NT2/D1 (cell line): ENCODE data around the gene FBXO11.
A peak's percentile ranks its signal among the peaks of the same experiment; 100 is the strongest.
"Not testable (repeated sequence)": the region's sequence is repeated elsewhere in the genome, so short reads cannot be mapped to it uniquely, and the experiment has no call there.

ENCODE experiments used
- DNase-seq: peaks from one replicate; pipeline ENCODE4 v3.0.0-alpha.2; 2011; ENCODE audit warnings: low read depth, low spot score
- H3K27me3 ChIP-seq: 2 replicates; pipeline ENCODE4 v1.6.0; 2011; ENCODE audit warnings: mild to moderate bottlenecking; ENCODE audit not compliant: insufficient read length, insufficient read depth
- H3K36me3 ChIP-seq: 2 replicates; pipeline ENCODE4 v1.6.1; 2011; ENCODE audit warnings: mild to moderate bottlenecking, low read length, mixed read lengths; ENCODE audit not compliant: insufficient read depth, insufficient read length
- H3K4me1 ChIP-seq: 2 replicates; pipeline ENCODE4 v1.5.1; 2011; ENCODE audit not compliant: insufficient read depth, insufficient read length
- H3K4me3 ChIP-seq: 2 replicates; pipeline ENCODE4 v1.5.1; 2011; ENCODE audit warnings: low read depth; ENCODE audit not compliant: insufficient read length
- H3K9ac ChIP-seq: 2 replicates; pipeline ENCODE4 v1.6.0; 2011; ENCODE audit warnings: low read depth; ENCODE audit not compliant: insufficient read length
- H3K9me3 ChIP-seq: 2 replicates; pipeline ENCODE4 v1.5.1; 2011; ENCODE audit warnings: mild to moderate bottlenecking, low read length; ENCODE audit not compliant: insufficient read depth
- SUZ12 ChIP-seq: IDR thresholded peaks from 2 replicates; pipeline ENCODE4 v1.6.1; 2011; ENCODE audit not compliant: insufficient read length, insufficient read depth; ENCODE audit errors: extremely low read depth
- YY1 ChIP-seq: IDR thresholded peaks from 2 replicates; pipeline ENCODE4 v1.6.1; 2011; ENCODE audit not compliant: insufficient read length, insufficient read depth
- ZNF274 ChIP-seq: IDR thresholded peaks from 2 replicates; pipeline ENCODE4 v1.6.1; 2011; ENCODE audit warnings: mild to moderate bottlenecking, low read depth, low read length

The FBXO11 gene

GRCh38 chr2:47905386-47906156 is 727 bp downstream of the FBXO11 start:
- Histone ChIP-seq H3K4me1 (no peaks in the 10 kb centered on the region), H3K36me3 (no peaks in the 10 kb centered on the region), H3K4me3 (peak overlapping the region; percentile 75), H3K9ac (peak overlapping the region; percentile 90), H3K9me3 (no peaks in the 10 kb centered on the region), H3K27me3 (no peaks in the 10 kb centered on the region)
- DNase-seq: no peak
- no peak for TF ChIP-seq ZNF274
- TF ChIP-seq SUZ12: no peak
- TF ChIP-seq YY1: no peak

DNA sequence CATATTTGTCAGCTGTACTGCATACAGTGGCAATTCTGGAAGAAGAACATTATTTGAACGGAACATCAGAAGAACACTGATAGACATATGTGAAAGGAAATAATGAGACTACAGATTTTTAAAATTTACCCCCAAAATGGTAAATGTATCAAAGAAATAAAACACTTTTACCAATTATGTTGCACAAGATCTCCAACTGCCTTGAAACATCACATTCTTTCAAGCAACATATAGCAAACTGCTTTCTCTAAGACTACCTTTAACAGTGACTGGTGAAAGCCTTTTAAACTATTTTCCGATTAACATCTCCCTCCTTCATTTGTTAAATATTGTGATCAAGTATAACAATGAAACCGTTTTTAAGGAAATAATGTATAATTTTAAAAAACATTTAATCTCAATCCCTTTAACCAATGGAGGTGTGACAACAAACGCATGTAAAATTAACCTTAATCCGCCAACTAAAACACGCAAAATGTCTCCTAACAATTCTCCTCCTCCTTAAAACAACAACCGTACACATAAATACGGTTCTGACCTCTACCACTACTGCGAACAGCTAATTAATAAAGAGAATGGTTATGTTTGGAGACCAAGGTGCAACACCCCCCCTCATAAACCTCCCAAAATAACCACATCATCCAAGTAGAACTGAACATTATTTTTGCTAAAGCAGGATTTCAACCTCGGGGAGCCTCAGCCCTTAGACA is 2.4 kb downstream of the FBXO11 start:
- Histone ChIP-seq H3K4me3 (peak overlapping the region; percentile 75), H3K9ac (peak overlapping the region; percentile 90), H3K27me3 (no peaks in the 10 kb centered on the region), H3K9me3 (no peaks in the 10 kb centered on the region), H3K36me3 (no peaks in the 10 kb centered on the region), H3K4me1 (no peaks in the 10 kb centered on the region)
- TF ChIP-seq YY1 (no peak), ZNF274 (no peak), SUZ12 (no peak)
- no peak for DNase-seq

DNA sequence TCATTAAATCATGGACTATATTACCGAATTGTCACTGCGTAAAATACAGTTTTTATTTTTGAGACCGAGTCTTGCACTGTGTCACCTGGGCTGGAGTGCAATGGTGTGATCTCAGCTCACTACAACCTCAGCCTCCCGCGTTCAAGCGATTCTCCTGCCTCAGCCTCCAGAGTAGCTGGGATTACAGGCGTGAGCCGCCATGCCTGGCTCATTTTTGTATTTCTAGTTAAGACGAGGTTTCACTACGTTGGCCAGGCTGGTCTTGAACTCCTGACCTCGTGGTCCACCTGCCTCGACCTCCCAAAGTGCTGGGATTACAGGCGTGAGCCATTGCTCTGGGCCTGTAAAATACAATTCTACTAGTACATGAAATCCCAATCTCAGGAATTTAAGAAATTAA is 4.4 kb downstream of the FBXO11 start:
- DNase-seq, H3K9ac ChIP-seq, H3K4me3 ChIP-seq, H3K36me3 ChIP-seq, H3K9me3 ChIP-seq, H3K27me3 ChIP-seq, H3K4me1 ChIP-seq: not testable (repeated sequence)

- no peak overlapping the region for H3K9ac ChIP-seq
- no peak overlapping the region for H3K4me3 ChIP-seq
- no peaks in the 10 kb centered on the region for H3K27me3 ChIP-seq
- no peaks in the 10 kb centered on the region for H3K9me3 ChIP-seq
- no peaks in the 10 kb centered on the region for H3K4me1 ChIP-seq
- DNase-seq: no peak
- TF ChIP-seq SUZ12 (no peak), ZNF274 (no peak), YY1 (no peak)
- peaks cover 2% of the 10 kb centered on the region for H3K36me3 ChIP-seq
Observed at GRCh38 chr2:47900857-47901256, 5.4 kb downstream of the FBXO11 start.

DNA sequence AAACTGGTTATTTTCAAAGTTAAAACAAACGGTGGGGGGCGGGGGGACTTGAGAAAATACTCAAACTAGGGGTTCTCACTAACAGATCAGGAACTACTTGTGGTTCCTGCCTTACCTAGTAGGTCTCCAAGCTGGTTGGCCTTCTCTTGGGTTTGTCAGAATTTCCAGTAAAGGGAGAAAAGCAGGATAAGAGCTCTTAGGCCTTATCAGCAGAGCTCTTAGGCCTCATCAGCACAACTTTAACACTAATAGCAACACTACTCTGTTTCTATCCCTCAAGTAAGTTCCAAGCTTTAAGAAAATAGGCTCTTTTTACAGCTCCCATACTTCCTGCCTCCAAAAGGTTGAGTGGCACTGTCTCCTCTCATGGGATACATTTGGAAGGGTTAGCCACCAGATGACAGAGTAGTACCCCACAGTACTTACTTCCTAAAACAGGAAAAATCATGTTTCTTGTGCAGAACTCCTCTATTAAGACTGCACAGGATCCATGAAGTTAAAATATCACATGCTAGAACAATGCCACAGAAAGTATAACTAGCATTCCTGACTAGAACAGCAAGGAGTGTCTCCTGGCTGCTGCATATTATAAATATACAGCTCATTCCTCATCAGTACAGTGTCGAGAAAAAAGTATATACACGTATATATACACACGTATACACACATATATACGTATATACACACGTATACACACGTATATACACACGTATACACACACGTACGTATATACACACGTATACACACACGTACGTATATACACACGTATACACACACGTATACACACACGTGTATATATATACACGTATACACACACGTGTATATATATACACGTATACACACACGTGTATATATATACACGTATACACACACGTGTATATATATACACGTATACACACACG is 6.1 kb downstream of the FBXO11 start:
- peaks cover 2% of the 10 kb centered on the region for H3K36me3 ChIP-seq
- no peak for DNase-seq
- no peak for TF ChIP-seq SUZ12
- H3K9me3 ChIP-seq: no peaks in the 10 kb centered on the region
- no peak overlapping the region for H3K4me3 ChIP-seq
- no peaks in the 10 kb centered on the region for H3K4me1 ChIP-seq
- H3K9ac ChIP-seq: no peak overlapping the region
- no peaks in the 10 kb centered on the region for H3K27me3 ChIP-seq

GRCh38 chr2:47897883-47898731 is 8.2 kb downstream of the FBXO11 start:
- peaks cover 2% of the 10 kb centered on the region for H3K36me3 ChIP-seq
- no peak overlapping the region for H3K9ac ChIP-seq
- no peaks in the 10 kb centered on the region for H3K27me3 ChIP-seq
- no peak overlapping the region for H3K4me3 ChIP-seq
- no peak for DNase-seq
- no peaks in the 10 kb centered on the region for H3K9me3 ChIP-seq
- no peak for TF ChIP-seq ZNF274
- no peak for TF ChIP-seq SUZ12
- TF ChIP-seq YY1: no peak
- H3K4me1 ChIP-seq: no peaks in the 10 kb centered on the region

DNA sequence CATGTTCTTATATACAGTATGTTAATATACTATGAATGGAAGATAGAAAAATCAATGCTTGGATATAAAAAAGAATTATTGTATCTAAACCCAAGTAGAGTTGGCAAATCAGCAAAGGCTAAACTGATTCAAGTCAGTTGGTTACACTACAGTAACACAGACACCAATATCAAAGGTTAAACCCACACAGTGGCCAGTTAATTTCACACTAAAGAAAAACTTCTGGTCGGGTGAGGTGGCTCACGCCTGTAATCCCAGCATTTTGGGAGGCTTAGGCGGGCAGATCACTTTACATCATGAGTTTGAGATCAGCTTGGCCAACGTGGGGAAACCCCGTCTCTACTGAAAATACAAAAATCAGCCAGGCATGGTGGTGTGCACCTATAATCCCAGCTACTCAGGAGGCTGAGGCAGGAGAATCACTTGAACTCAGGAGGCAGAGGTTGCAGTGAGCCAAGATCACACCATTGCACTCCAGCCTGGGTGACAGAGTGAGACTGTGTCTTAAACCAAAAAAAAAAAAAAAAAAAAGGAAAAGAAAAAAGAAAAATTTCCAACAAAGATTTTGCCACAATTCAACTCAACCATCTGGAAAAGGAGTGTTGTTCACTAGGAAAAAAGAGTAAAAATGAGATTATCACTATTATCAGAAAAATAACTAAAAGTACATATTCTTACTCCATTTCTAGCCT is 9.0 kb downstream of the FBXO11 start:
- not testable (repeated sequence) for H3K27me3 ChIP-seq, H3K4me3 ChIP-seq, H3K36me3 ChIP-seq, DNase-seq, H3K9ac ChIP-seq, H3K4me1 ChIP-seq, H3K9me3 ChIP-seq
